Mucosa of descending colon (tissue), 3 donors: Measurements from ENCODE around the gene PCBP3. TPM values are rescaled to one million over a fixed set of nuclear protein-coding genes. Genes with fewer than 3 reads are reported as not detected.

Experiments used
- ATAC-seq: fragments of 200-7000 bp; cut with Tn5 transposase; one replicate; pipeline ENCODE4 v1.9.1; 2020; ENCODE audit warnings: mild to moderate bottlenecking, moderate library complexity
- DNase-seq, 3 donors: peaks; one replicate each; pipeline ENCODE4 v3.0.0-alpha.2; 2020
- H3K36me3 ChIP-seq: fragments of 200-600 bp; one replicate; pipeline ENCODE4 v1.8.0; 2021; ENCODE audit warnings: low read depth, mild to moderate bottlenecking
- H3K4me1 ChIP-seq: fragments of 200-600 bp; one replicate; pipeline ENCODE4 v1.8.0; 2021; ENCODE audit warnings: low read depth, mild to moderate bottlenecking
- H3K4me3 ChIP-seq: fragments of 200-600 bp; one replicate; pipeline ENCODE4 v1.8.0; 2021; ENCODE audit warnings: mild to moderate bottlenecking
- H3K9me3 ChIP-seq: fragments of 200-600 bp; one replicate; pipeline ENCODE4 v1.8.0; 2021; ENCODE audit warnings: mild to moderate bottlenecking
- intact Hi-C, 2 donors: fragments of 100-400 bp; cut with DNase I in 1 of 2; cut with micrococcal nuclease in 1 of 2; formaldehyde crosslinking; loops; one replicate each; pipeline versions ENCODE4 v1.11.0 to v1.11.1; 2022; cut with DNase I, micrococcal nuclease
- total RNA-seq, 3 donors: library from RNA; stranded (reverse); fragmentation: NEBNext Ultra II Directional in 2 of 3; extraction: Animal tissue kit (Norgen Biotek cat#: 25700) in 2 of 3; gene quantifications; one replicate each; pipeline versions ENCODE4 v1.2.1 to v1.2.4, GENCODE V29; 2021 to 2023
- TF ChIP-seq, protein P1 (sequence below): fragments of 200-600 bp; IDR thresholded peaks from one replicate; pipeline ENCODE4 v1.8.0; 2022; ENCODE audit warnings: antibody characterized with exemption, mild to moderate bottlenecking
- donor health status: DM: no; HTN: no; CAD: no; lungs with moderate emphysema.
- donor health status: DM: no; HTN: no; CAD: no.
- donor health status: DM: no; HTN: yes; CAD: no.

Gene PCBP3
- total RNA-seq, 3 donors from 2014 or later = 4.5 to 18.4 (median 7.6) TPM

DNA sequence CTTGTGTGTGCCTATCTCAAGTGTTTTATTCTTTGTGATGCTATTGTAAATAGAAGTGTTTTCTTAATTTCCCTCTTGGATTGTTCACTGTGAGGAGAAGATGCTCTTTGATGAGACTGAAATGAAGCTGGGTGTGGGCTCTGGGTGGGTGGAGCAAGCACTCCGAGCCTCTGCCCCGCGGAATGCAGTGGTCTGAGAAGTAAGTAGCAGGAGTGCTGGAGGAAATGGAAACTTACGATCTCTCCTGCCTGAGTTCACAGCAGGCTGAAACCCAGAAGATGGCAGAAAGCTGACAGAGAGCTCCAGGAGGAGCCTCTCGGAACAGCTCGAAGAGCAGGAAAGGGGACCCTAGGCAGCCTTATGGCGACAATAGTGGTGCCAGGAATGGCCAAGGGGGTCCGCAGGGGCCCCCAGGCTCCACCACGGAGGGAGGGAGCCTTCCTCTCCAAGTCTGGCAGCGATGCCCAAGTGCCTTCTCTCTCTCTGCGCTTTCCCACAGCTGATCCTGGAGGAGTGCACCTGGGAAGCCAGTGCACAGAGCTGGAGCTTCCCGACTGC is 211.2 kb downstream of the PCBP3 start:
- Histone ChIP-seq H3K9me3 (no peaks in the 10 kb centered on the region), H3K4me1 (no peaks in the 10 kb centered on the region), H3K4me3 (no peak overlapping the region), H3K36me3 (no peaks in the 10 kb centered on the region)
- TF ChIP-seq, protein P1, sequence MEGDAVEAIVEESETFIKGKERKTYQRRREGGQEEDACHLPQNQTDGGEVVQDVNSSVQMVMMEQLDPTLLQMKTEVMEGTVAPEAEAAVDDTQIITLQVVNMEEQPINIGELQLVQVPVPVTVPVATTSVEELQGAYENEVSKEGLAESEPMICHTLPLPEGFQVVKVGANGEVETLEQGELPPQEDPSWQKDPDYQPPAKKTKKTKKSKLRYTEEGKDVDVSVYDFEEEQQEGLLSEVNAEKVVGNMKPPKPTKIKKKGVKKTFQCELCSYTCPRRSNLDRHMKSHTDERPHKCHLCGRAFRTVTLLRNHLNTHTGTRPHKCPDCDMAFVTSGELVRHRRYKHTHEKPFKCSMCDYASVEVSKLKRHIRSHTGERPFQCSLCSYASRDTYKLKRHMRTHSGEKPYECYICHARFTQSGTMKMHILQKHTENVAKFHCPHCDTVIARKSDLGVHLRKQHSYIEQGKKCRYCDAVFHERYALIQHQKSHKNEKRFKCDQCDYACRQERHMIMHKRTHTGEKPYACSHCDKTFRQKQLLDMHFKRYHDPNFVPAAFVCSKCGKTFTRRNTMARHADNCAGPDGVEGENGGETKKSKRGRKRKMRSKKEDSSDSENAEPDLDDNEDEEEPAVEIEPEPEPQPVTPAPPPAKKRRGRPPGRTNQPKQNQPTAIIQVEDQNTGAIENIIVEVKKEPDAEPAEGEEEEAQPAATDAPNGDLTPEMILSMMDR = no peak
- intact Hi-C loops = no loop called here
- DNase-seq = no peak
- no peak for ATAC-seq

DNA sequence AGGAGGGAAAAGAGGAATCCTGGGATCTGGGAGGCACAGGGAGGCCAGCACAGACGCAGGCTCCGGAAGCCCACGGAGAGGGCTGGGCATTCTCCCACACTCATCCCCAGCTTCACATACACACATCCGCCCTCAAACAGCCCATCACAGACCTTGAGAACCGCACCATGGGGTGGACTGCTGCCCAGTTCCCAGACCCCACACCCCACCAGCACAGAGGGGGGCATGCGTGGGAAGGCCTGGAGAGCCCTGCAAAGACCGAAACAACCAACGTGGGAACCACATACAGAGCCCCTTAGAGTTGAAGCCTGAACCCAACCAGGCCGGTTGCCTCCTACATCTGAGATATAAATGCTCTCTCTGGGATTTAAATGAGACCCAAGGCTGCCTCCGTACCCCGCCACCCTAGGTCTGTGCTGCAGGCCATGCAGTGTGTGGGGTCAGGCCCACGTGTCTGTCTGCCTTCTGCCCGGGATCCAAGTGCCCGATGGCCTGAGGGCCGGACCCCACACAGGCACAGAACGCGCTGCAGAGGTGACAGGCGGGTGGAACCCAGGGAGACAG is 211.8 kb downstream of the PCBP3 start:
- ATAC-seq (no peak), DNase-seq (no peak)
- TF ChIP-seq, protein P1 = no peak
- Histone ChIP-seq H3K9me3 (no peaks in the 10 kb centered on the region), H3K4me1 (no peaks in the 10 kb centered on the region), H3K4me3 (no peak overlapping the region), H3K36me3 (no peaks in the 10 kb centered on the region)
- intact Hi-C loops = no loop called here

DNA sequence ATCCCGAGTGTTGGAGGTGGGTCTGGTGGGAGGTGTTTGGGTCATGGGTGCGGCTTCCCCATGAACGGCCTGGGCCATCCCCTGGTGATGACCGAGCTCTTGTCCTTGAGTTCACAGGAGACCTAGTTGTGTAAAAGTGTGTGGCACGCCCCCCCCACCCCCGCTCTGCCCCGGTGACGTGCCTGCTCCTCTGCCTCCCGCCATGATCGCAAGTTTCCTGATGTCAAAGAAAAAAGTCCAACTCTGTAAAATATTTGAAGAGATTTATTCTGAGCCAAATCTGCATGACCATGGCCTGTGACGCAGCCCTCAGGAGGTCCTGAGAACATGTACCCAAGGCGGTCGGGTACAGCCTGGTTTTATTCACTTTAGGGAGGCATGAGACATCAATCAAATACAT is 212.9 kb downstream of the PCBP3 start:
- Histone ChIP-seq H3K9me3 (no peaks in the 10 kb centered on the region), H3K4me1 (no peaks in the 10 kb centered on the region), H3K36me3 (no peaks in the 10 kb centered on the region), H3K4me3 (no peak overlapping the region)
- TF ChIP-seq, protein P1 = no peak
- ATAC-seq (no peak), DNase-seq (no peak)
- intact Hi-C loops = no loop called here

DNA sequence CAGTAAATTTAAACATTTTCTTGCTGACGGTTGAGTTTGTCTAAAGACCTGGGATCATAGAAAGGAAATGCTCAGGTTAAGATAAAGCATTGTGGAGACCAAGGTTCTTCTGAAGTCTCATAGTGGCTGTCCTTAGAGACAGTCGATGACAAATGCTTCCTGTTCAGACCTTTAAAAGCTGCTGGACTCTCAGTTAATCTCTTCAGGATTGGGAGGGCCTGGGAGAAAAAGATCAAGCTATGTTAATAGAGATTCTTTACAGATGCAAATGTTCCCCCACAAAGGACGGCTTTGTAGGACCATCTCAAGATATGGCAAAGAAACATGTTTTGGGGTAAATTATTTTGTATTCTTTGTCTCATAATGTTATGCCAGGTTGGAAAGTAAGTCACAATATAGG is 213.4 kb downstream of the PCBP3 start:
- intact Hi-C loops = no loop called here
- DNase-seq (no peak), ATAC-seq (no peak)
- no peaks in the 10 kb centered on the region for H3K9me3 ChIP-seq
- no peaks in the 10 kb centered on the region for H3K4me1 ChIP-seq
- TF ChIP-seq, protein P1 = no peak
- H3K4me3 ChIP-seq = no peak overlapping the region
- no peaks in the 10 kb centered on the region for H3K36me3 ChIP-seq

DNA sequence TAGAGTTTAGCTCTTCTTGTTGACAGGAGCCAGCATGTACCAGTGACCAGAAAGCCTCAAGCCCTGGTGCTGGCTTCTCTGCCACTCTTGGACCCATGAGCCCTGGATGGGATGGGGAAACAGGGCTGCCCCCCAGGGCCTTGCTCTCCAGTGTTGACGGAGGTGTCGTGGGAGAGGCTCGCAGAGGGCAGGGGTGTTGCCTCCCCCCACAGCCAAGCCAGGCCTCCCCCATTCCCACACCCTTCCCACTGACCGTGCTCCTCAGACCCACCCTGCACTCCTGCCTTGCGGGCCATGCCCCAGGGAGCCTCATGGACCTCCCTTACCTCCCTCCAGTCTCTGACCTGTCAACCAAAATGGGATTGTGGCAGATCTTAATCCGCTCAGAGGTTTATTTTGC is 214.2 kb downstream of the PCBP3 start:
- no peaks in the 10 kb centered on the region for H3K36me3 ChIP-seq
- ATAC-seq = no peak
- DNase-seq = no peak
- intact Hi-C loops = no loop called here
- no peaks in the 10 kb centered on the region for H3K9me3 ChIP-seq
- H3K4me1 ChIP-seq = no peaks in the 10 kb centered on the region
- H3K4me3 ChIP-seq = no peak overlapping the region
- TF ChIP-seq, protein P1 = no peak

DNA sequence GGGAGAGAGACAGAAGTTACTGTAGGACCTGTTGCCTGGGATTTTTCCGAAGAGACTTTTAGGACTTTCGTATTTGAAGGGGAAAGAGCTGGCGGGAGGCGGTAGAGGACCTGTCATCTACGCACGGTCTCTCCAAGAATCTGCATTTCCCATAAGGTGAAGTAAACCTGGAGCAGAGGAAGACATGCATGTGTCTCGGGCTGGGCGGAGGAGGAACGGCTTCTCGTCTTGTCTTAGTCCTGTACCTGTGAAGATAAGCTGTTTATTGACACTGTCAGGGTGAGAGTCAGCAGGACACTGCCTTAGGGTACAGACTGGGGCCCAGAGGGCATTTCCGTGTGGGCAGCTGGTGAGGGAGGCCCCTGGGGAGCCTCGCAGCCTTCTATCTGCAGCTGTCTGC is 214.7 kb downstream of the PCBP3 start:
- H3K4me1 ChIP-seq = no peaks in the 10 kb centered on the region
- ATAC-seq (no peak), DNase-seq (no peak)
- intact Hi-C loops = no loop called here
- no peaks in the 10 kb centered on the region for H3K36me3 ChIP-seq
- no peaks in the 10 kb centered on the region for H3K9me3 ChIP-seq
- TF ChIP-seq, protein P1 = no peak
- H3K4me3 ChIP-seq = no peak overlapping the region
